ENCODE results near the gene KLHDC9.

KLHDC9 gene

GRCh38 chr1:161139766-161140165 lies 41.6 kb downstream of the KLHDC9 start:
- H3K4me3 Mint-ChIP-seq, result no peak overlapping the region
- H3K9me3 Mint-ChIP-seq, result no peaks in the 10 kb centered on the region
- H3K36me3 Mint-ChIP-seq (ENCODE audit: low read depth), result peaks cover 7% of the 10 kb centered on the region
- peak overlapping the region; percentile 87 for H3K27ac Mint-ChIP-seq
- no peaks in the 10 kb centered on the region for H3K27me3 Mint-ChIP-seq
- intact Hi-C loops (cut with micrococcal nuclease), result loop anchor here (1.0 to 10.0 kb wide), 3 partner anchors 68 to 142 kb away; partner anchors contain the start of gene USF1
- peaks cover 45% of the 10 kb centered on the region for H3K4me1 Mint-ChIP-seq (ENCODE audit: low read depth)

GRCh38 chr1:161140755-161141400 lies 42.7 kb downstream of the KLHDC9 start:
- H3K4me3 Mint-ChIP-seq, result no peak overlapping the region
- intact Hi-C loops (cut with micrococcal nuclease), result no loop called here
- peaks cover 36% of the 10 kb centered on the region for H3K4me1 Mint-ChIP-seq (ENCODE audit: low read depth)
- H3K36me3 Mint-ChIP-seq (ENCODE audit: low read depth), result no peaks in the 10 kb centered on the region
- H3K9me3 Mint-ChIP-seq, result no peaks in the 10 kb centered on the region
- H3K27ac Mint-ChIP-seq, result no peak overlapping the region
- no peaks in the 10 kb centered on the region for H3K27me3 Mint-ChIP-seq

GRCh38 chr1:161145832-161146231 lies 47.7 kb downstream of the KLHDC9 start:
- Mint-ChIP-seq H3K4me3 (no peak overlapping the region), H3K36me3 (ENCODE audit: low read depth) (no peaks in the 10 kb centered on the region), H3K9me3 (no peaks in the 10 kb centered on the region), H3K27ac (no peak overlapping the region), H3K27me3 (no peaks in the 10 kb centered on the region), H3K4me1 (ENCODE audit: low read depth) (peaks cover 9% of the 10 kb centered on the region)
- intact Hi-C loops (cut with micrococcal nuclease), result no loop called here

All from dendritic cell treated with granulocyte-macrophage colony-stimulating factor and Interleukin-4, amounts not matched to agents 40 ng/mL and 50 ng/mL, for 4 days (primary cell).